ENCODE results near the gene IST1.
A peak's percentile ranks its signal among the peaks of the same experiment; 100 is the strongest.

The IST1 gene

DNA sequence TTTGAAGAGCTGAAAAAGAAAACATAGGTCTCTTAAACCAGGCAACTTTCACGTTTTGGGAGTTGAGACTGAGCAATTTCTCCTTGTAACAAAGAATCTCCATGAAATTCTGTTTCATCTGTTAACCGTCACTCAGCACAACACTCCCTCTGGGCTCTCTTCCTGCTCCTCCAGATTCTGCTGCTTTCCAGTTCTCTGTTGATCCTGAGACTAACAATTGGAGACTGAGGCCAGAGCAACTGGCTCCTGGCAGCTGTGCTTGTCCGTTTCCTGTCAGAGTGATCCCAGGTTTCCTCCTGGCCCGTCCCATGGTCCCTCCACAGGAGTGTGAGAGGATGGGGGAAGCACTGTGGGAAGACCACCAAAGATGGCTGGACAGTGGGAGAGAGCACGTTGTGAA is 32.5 kb downstream of the IST1 start:
- no peaks in the 10 kb centered on the region for H3K9me3 ChIP-seq (ENCODE audit: severe bottlenecking)
- peak overlapping the region; percentile 28 for H3K27ac ChIP-seq (ENCODE audit: poor library complexity, severe bottlenecking)
- TF ChIP-seq, protein P1, sequence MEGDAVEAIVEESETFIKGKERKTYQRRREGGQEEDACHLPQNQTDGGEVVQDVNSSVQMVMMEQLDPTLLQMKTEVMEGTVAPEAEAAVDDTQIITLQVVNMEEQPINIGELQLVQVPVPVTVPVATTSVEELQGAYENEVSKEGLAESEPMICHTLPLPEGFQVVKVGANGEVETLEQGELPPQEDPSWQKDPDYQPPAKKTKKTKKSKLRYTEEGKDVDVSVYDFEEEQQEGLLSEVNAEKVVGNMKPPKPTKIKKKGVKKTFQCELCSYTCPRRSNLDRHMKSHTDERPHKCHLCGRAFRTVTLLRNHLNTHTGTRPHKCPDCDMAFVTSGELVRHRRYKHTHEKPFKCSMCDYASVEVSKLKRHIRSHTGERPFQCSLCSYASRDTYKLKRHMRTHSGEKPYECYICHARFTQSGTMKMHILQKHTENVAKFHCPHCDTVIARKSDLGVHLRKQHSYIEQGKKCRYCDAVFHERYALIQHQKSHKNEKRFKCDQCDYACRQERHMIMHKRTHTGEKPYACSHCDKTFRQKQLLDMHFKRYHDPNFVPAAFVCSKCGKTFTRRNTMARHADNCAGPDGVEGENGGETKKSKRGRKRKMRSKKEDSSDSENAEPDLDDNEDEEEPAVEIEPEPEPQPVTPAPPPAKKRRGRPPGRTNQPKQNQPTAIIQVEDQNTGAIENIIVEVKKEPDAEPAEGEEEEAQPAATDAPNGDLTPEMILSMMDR (IDR thresholded peaks at IDR 0.05; ENCODE audit: poor library complexity, severe bottlenecking): no peak
- DNase-seq (ENCODE audit: low spot score) (no peak), ATAC-seq (ENCODE audit: low read depth) (no peak; the same call in 2 of the 3 replicates)
- peaks cover 14% of the 10 kb centered on the region for H3K4me1 ChIP-seq (ENCODE audit: insufficient read depth, poor library complexity, severe bottlenecking)
- H3K27me3 ChIP-seq (ENCODE audit: insufficient read depth, poor library complexity, severe bottlenecking): no peaks in the 10 kb centered on the region
- peaks cover 87% of the 10 kb centered on the region for H3K36me3 ChIP-seq (ENCODE audit: low read depth)
- no peak overlapping the region for H3K4me3 ChIP-seq (ENCODE audit: severe bottlenecking)

DNA sequence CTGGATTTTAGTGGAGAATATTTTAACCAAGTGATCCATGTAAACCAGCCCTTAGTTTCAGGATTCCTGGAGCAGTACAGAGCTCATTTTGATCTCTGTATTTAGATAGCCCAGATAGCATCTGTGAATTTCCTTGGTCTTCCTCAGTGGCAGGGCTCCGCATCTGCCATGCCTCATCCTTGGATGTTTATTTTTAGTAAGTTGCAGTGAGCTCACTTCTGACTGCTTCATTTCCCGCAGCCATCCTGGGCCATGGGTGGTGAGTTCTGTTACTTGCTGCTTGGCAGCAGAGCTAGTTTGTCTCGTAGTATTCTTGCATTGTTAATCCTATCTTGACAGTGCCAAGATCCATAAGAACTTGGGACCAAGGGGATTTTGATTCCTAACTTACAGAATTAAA is 33.7 kb downstream of the IST1 start:
- TF ChIP-seq, protein P1 (IDR thresholded peaks at IDR 0.05; ENCODE audit: poor library complexity, severe bottlenecking): no peak
- no peak for ATAC-seq (ENCODE audit: low read depth)
- H3K4me1 ChIP-seq (ENCODE audit: insufficient read depth, poor library complexity, severe bottlenecking): peaks cover 14% of the 10 kb centered on the region
- no peak overlapping the region for H3K27ac ChIP-seq (ENCODE audit: poor library complexity, severe bottlenecking)
- no peak overlapping the region for H3K4me3 ChIP-seq (ENCODE audit: severe bottlenecking)
- no peaks in the 10 kb centered on the region for H3K9me3 ChIP-seq (ENCODE audit: severe bottlenecking)
- no peak for DNase-seq (ENCODE audit: low spot score)
- H3K36me3 ChIP-seq (ENCODE audit: low read depth): peaks cover 74% of the 10 kb centered on the region
- no peaks in the 10 kb centered on the region for H3K27me3 ChIP-seq (ENCODE audit: insufficient read depth, poor library complexity, severe bottlenecking)

DNA sequence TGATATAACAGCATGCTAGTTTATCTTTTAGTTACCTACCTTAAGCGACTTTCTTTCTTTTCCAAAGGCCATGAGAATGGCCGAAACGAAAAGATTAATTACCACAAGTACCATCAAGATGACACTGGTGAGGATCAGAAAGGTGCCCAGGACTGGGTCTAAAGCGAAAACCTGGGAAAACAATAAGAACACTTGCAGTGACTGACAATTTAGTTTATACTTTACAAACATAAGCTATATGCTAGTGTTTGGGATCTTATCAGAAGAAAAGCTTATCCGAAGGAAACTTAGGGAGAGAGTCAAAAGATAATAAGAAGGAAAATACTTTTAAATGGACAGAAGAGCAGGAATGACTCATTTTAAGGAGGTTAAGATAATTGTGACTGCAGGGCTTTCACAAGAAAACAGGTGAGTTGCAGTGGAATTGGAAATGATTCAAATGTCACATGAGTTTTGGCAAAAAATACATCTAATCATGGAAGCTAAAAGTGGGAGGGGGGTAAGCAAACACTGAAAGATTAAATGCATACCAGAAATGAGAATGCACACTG is 34.8 kb downstream of the IST1 start:
- Histone ChIP-seq H3K4me3 (ENCODE audit: severe bottlenecking) (no peak overlapping the region), H3K4me1 (ENCODE audit: insufficient read depth, poor library complexity, severe bottlenecking) (peaks cover 14% of the 10 kb centered on the region), H3K36me3 (ENCODE audit: low read depth) (peaks cover 64% of the 10 kb centered on the region), H3K9me3 (ENCODE audit: severe bottlenecking) (no peaks in the 10 kb centered on the region), H3K27me3 (ENCODE audit: insufficient read depth, poor library complexity, severe bottlenecking) (no peaks in the 10 kb centered on the region), H3K27ac (ENCODE audit: poor library complexity, severe bottlenecking) (no peak overlapping the region)
- TF ChIP-seq, protein P1 (IDR thresholded peaks at IDR 0.05; ENCODE audit: poor library complexity, severe bottlenecking): no peak
- ATAC-seq (ENCODE audit: low read depth) (no peak), DNase-seq (ENCODE audit: low spot score) (no peak)

DNA sequence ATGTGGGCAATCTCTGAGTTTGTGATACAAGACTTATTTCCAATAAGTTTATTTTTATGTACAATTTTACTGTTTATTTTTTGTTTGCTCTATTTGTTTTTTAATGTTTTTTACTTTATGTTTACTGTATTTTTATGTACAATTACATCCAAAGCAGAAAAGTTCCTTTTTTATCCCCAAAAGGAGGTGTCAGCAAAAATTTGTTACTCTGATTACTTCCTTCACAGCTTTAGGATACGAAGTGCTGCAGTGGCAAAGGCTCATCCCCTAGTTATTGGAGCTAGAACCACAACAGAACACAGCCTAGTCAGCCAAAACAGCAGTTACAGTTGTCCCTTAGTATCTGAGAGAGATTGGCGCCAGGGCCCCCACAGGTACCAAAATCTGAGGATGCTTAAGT is 35.7 kb downstream of the IST1 start:
- TF ChIP-seq, protein P1 (IDR thresholded peaks at IDR 0.05; ENCODE audit: poor library complexity, severe bottlenecking): no peak
- no peaks in the 10 kb centered on the region for H3K27me3 ChIP-seq (ENCODE audit: insufficient read depth, poor library complexity, severe bottlenecking)
- no peak overlapping the region for H3K4me3 ChIP-seq (ENCODE audit: severe bottlenecking)
- DNase-seq (ENCODE audit: low spot score) (no peak), ATAC-seq (ENCODE audit: low read depth) (no peak)
- H3K27ac ChIP-seq (ENCODE audit: poor library complexity, severe bottlenecking): no peak overlapping the region
- H3K36me3 ChIP-seq (ENCODE audit: low read depth): peaks cover 54% of the 10 kb centered on the region
- peaks cover 14% of the 10 kb centered on the region for H3K4me1 ChIP-seq (ENCODE audit: insufficient read depth, poor library complexity, severe bottlenecking)
- no peaks in the 10 kb centered on the region for H3K9me3 ChIP-seq (ENCODE audit: severe bottlenecking)

DNA sequence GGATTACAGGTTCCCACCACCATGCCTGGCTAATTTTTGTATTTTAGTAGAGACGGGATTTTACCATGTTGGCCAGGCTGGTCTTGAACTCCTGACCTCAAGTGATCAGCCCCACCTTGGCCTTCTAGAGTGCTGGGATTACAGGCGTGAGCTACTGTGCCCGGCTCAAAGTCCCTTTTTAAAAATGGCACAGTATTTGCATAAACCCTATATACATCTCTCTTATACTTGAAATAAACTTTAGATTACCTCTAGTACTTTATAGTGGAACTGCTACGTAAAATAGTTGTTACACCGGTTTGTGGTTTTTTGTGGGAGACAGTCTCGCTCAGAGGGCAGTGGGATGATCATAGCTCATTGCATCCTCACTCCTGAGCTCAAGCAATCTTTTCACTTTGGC is 36.3 kb downstream of the IST1 start:
- Histone ChIP-seq H3K36me3 (ENCODE audit: low read depth) (peaks cover 48% of the 10 kb centered on the region), H3K4me3 (ENCODE audit: severe bottlenecking) (no peak overlapping the region), H3K9me3 (ENCODE audit: severe bottlenecking) (no peaks in the 10 kb centered on the region), H3K27ac (ENCODE audit: poor library complexity, severe bottlenecking) (no peak overlapping the region), H3K27me3 (ENCODE audit: insufficient read depth, poor library complexity, severe bottlenecking) (no peaks in the 10 kb centered on the region), H3K4me1 (ENCODE audit: insufficient read depth, poor library complexity, severe bottlenecking) (peaks cover 14% of the 10 kb centered on the region)
- TF ChIP-seq, protein P1 (IDR thresholded peaks at IDR 0.05; ENCODE audit: poor library complexity, severe bottlenecking): no peak
- DNase-seq (ENCODE audit: low spot score) (no peak), ATAC-seq (ENCODE audit: low read depth) (no peak)

All from RWPE2 (cell line).